SH-SY5Y (cell line): ENCODE measurements around the gene TMEM9B.

Source experiments
- GATA2 ChIP-seq: IDR thresholded peaks from 2 replicates; pipeline ENCODE4 v1.6.1; 2011; ENCODE audit warnings: mild to moderate bottlenecking, low read depth, low read length
- GATA3 ChIP-seq: IDR thresholded peaks from 2 replicates; pipeline ENCODE4 v1.6.1; 2011; ENCODE audit warnings: low read depth, mild to moderate bottlenecking, low read length, moderate library complexity

DNA sequence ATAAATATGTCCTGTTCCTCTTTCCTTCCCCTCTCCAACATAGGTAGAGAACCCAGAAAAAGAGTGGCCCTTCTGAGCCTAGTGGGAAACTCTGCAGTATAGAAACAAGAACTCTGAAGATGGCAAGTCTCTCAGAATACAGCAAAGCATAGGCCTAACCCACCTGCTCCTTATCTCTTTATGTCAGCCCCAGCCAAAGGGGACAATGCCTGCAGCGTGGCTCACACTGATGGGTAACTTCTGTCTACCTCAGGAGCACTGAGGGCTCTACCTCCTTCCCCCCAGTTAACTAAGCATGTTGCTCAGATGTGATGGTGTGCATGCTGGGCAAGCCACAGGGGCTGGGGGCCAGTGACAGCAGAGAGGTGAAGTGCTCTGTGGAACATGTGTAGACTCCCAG, 44.4 kb upstream of the TMEM9B start:
- TF ChIP-seq GATA3, result no peak
- no peak for TF ChIP-seq GATA2
